Gastroesophageal sphincter (tissue), 4 donors: Measurements from ENCODE around the gene FAM149A. TPM values are rescaled to one million over a fixed set of nuclear protein-coding genes. Genes with fewer than 3 reads are reported as not detected.

Experiments used
- ATAC-seq: fragments of 150-250 bp; one replicate; pipeline ENCODE4 v1.9.1; 2016; ENCODE audit warnings: mild to moderate bottlenecking, moderate library complexity
- H3K27ac ChIP-seq, 4 donors: fragments of 200-600 bp; sonication (generic) in 3 of 4; 1 replicate in 3 of 4; 2 replicates in 1 of 4; pipeline ENCODE4 v1.5.1; 2016 to 2019
- H3K27me3 ChIP-seq: fragments of 200-600 bp; sonication (generic); one replicate; pipeline ENCODE4 v1.5.1; 2019
- H3K36me3 ChIP-seq, 2 donors: fragments of 200-600 bp; sonication (generic); one replicate each; pipeline ENCODE4 v1.5.1; 2019; ENCODE audit warnings: control low read depth in 1 of 2
- H3K4me1 ChIP-seq, 3 donors: fragments of 200-600 bp; sonication (generic); 1 replicate in 2 of 3; 2 replicates in 1 of 3; pipeline ENCODE4 v1.5.1; 2016 to 2019; ENCODE audit warnings: control low read depth in 2 of 3
- H3K4me3 ChIP-seq, 2 donors: fragments of 200-600 bp; sonication (generic); one replicate each; pipeline ENCODE4 v1.5.1; 2019; ENCODE audit warnings: mild to moderate bottlenecking in 1 of 2, moderate library complexity in 1 of 2
- H3K9me3 ChIP-seq, 3 donors: fragments of 200-600 bp; sonication (generic); one replicate each; pipeline ENCODE4 v1.5.1; 2017 to 2019; ENCODE audit warnings: control low read depth in 2 of 3
- EP300 ChIP-seq: sonication (generic); formaldehyde crosslinking; IDR thresholded peaks from one replicate; pipeline ENCODE4 v1.6.1; 2017; ENCODE audit warnings: antibody characterized with exemption, mild to moderate bottlenecking
- POLR2A ChIP-seq, 2 donors: fragments of 450-650 bp; IDR thresholded peaks; one replicate each; pipeline ENCODE4 v1.6.1; 2017; ENCODE audit warnings: antibody characterized with exemption in 2 of 2, mild to moderate bottlenecking in 2 of 2, moderate library complexity in 1 of 2
- POLR2AphosphoS5 ChIP-seq: sonication (generic); formaldehyde crosslinking; IDR thresholded peaks from one replicate; pipeline ENCODE4 v1.6.1; 2017; ENCODE audit warnings: antibody characterized with exemption
- WGBS, 2 donors: methylation state at CpG; one replicate each; pipeline ENCODE4 v1.1.5; 2018; ENCODE audit warnings: low coverage in 1 of 2; 5-methylcytosine and 5-hydroxymethylcytosine counted together
- total RNA-seq, 4 donors: library from RNA; depleted of rRNA; stranded (reverse); fragments of >200 nt; gene quantifications; one replicate each; pipeline ENCODE4 v1.1.0, GENCODE V29; 2016
- TF ChIP-seq, protein P1 (sequence below), 4 experiments: fragments of 200-600 bp in 2 of 4; fragments of 450-650 bp in 2 of 4; sonication (generic) in 1 of 4; IDR thresholded peaks; one replicate each; pipeline ENCODE4 v1.5.1; 2017 to 2019; ENCODE audit warnings: antibody characterized with exemption in 4 of 4, mild to moderate bottlenecking in 2 of 4, moderate library complexity in 2 of 4

FAM149A gene
- total RNA-seq, 4 donors from 2014 or later = 24.9 to 39.8 (median 32.7) TPM

DNA sequence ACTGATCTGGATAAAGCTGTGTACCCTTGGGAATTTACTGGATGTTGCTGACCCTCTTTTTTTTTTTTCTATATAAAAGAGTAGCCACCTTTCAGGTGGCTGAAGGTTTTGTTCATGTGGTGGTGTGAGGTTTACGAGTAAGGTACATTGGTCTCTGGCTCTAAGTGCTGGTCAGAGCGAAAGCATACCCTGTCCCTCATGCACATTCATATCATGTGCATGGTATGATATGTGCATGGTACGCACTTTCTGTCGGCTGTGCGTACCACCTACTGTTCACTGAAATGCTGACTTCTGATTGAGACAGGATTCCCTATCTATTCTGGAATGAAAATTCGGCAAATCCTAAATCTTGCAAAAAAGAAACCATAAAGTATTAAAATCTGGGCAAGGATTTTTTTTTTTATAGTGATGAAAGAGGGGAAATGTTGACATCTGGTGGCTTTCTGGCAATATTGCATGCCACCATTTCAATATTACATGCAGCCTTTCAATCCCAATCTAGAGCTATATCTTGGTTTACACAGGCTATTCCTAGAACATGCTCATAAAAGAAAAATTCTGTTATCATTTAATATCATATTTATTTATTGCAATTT is 32.8 kb downstream of the FAM149A start:
- TF ChIP-seq, protein P1, sequence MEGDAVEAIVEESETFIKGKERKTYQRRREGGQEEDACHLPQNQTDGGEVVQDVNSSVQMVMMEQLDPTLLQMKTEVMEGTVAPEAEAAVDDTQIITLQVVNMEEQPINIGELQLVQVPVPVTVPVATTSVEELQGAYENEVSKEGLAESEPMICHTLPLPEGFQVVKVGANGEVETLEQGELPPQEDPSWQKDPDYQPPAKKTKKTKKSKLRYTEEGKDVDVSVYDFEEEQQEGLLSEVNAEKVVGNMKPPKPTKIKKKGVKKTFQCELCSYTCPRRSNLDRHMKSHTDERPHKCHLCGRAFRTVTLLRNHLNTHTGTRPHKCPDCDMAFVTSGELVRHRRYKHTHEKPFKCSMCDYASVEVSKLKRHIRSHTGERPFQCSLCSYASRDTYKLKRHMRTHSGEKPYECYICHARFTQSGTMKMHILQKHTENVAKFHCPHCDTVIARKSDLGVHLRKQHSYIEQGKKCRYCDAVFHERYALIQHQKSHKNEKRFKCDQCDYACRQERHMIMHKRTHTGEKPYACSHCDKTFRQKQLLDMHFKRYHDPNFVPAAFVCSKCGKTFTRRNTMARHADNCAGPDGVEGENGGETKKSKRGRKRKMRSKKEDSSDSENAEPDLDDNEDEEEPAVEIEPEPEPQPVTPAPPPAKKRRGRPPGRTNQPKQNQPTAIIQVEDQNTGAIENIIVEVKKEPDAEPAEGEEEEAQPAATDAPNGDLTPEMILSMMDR (IDR thresholded peaks at IDR 0.05) = peak; percentile 74 to 80 (median 76)
- TF ChIP-seq EP300 = no peak

DNA sequence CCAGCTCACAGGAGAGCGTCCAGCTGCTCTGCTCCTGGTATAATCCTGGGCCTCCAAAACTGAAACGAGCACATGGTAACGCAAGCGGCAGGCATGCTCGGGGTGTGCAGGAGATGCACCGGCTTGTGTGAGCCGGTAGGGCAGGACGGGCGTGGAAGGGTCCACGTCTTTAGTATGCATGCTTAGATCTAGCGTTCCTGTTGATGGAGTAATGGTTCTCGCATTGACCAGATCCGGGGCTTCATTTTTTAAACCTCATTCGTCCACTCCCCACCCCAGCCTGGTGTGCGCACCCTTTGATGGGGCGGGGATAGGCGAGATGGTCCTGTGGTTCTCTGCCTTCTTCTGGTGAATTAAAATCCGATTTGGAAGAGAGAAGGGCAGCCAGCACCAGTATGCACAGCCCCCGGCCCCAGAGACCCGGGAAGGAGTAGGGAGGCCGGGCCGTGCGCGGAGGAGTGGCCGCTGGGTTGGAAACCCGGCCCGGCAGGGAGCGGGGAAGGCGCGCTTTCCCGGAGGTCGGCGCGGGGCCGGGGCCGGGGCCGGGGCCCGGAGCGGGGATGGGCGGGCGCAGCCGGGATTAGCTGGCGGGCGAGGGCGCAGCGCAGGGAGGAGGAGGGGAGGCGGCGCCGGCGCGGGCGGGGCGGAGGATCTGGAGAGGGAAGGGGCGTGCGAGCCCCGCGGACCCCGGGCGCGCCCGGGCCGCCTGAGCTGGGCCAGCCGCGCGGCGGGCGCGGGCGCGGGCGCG is 39.9 kb downstream of the FAM149A start:
- Histone ChIP-seq H3K4me3 (peak overlapping the region; percentile 51 to 68), H3K4me1 (peaks cover 0 to 25% (median 0%) of the 10 kb centered on the region in 3 donors), H3K27ac (peak overlapping the region; percentile 27 to 90 (median 86)), H3K9me3 (no peaks in the 10 kb centered on the region), H3K36me3 (no peaks in the 10 kb centered on the region), H3K27me3 (no peaks in the 10 kb centered on the region)
- peak; percentile 84 for ATAC-seq
- 0 to 3% methylated on average over 5 to 16 of the region's 72 CpGs for WGBS, 2 donors
- no peak for TF ChIP-seq EP300
- TF ChIP-seq, protein P1 (IDR thresholded peaks at IDR 0.05) = peak in 3 of 4 experiments; percentile 24 to 55 (median 38)
- no peak for TF ChIP-seq POLR2AphosphoS5
- no peak for TF ChIP-seq POLR2A (IDR thresholded peaks at IDR 0.05)

More for the DNA sequence above, 32.8 kb downstream of the FAM149A start:
- Histone ChIP-seq H3K36me3 (no peaks in the 10 kb centered on the region), H3K9me3 (no peaks in the 10 kb centered on the region), H3K27ac (no peak overlapping the region), H3K4me1 (peaks cover 0 to 8% (median 0%) of the 10 kb centered on the region in 3 donors), H3K27me3 (no peaks in the 10 kb centered on the region), H3K4me3 (no peak overlapping the region)
- ATAC-seq = no peak
- 33 to 50% methylated on average over 6 of the region's 6 CpGs for WGBS, 2 donors

DNA sequence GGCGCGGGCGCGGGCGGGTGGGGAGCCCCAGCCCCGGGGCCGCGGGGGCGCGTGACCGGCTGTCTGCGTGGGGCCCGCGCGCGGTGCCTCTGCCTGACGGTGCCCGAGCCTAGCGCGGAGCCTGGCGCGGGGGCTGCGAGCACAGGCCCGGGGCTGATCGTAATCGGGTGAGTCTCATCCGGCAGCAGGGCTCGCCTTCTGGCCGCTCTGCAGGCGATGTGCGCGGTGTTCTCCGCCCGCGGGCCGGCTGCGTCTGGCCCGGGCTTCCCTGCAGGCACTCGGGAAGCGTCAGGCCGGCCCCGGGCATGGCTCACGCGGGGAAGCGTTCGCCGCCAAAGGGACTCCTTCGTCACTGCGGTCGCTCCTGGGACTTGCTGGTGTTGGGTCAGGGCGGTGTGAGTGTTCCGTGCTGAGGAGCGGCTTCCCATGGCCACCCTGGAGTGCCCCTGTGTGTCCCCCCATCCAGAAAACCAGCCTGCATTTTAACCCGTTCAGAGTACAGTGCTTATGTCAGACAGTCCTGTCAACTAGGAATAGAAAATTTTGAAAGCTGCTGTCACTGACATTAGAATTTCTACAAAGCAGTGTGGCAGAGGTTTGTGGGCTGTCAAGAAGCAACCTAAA is 40.6 kb downstream of the FAM149A start:
- Histone ChIP-seq H3K27ac (peak overlapping the region; percentile 27 to 90 (median 86)), H3K36me3 (no peaks in the 10 kb centered on the region), H3K9me3 (no peaks in the 10 kb centered on the region), H3K4me1 (peaks cover 0 to 28% (median 0%) of the 10 kb centered on the region in 3 donors), H3K4me3 (peak overlapping the region; percentile 51 to 68), H3K27me3 (no peaks in the 10 kb centered on the region)
- no CpG with 5 or more reads among the region's 54 CpGs for WGBS, 2 donors
- no peak for TF ChIP-seq EP300
- TF ChIP-seq, protein P1 (IDR thresholded peaks at IDR 0.05) = no peak
- peak; percentile 38 for TF ChIP-seq POLR2AphosphoS5
- peak; percentile 77 for ATAC-seq

DNA sequence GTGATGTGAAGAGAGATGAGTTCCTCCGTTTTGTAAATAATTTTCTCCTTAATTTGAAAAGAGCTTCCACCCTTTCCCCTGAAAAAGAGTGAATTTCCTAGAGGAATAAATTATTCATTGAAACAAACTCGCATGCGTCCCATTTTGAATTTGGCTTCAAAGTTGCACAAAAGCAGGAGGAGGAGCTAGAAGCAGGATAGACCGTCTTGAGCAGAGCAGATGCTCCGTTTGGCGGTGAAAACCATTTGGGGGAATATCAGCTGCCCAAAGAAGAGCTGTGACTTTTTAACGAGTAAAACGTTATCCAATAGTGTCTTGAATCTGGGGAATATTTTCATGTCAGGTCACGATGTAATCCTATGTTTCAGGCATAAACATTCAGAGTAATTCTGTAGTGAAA is 42.0 kb downstream of the FAM149A start:
- Histone ChIP-seq H3K4me3 (no peak overlapping the region), H3K4me1 (peaks cover 0 to 28% (median 0%) of the 10 kb centered on the region in 3 donors), H3K27me3 (no peaks in the 10 kb centered on the region), H3K27ac (no peak overlapping the region), H3K36me3 (peaks cover 0 to 4% of the 10 kb centered on the region in 2 donors), H3K9me3 (no peaks in the 10 kb centered on the region)
- TF ChIP-seq POLR2AphosphoS5 = no peak
- TF ChIP-seq, protein P1 (IDR thresholded peaks at IDR 0.05) = no peak
- no peak for TF ChIP-seq EP300
- TF ChIP-seq POLR2A (IDR thresholded peaks at IDR 0.05) = no peak
- ATAC-seq = no peak
- WGBS, 2 donors = 62 to 83% methylated on average over 8 to 9 of the region's 9 CpGs
